Muscle layer of colon (tissue), 2 donors: ENCODE data around the gene TAGLN2.

Source experiments
- H3K27ac ChIP-seq: one replicate; pipeline ENCODE4 v1.7.0; 2013; ENCODE audit warnings: low read depth, mild to moderate bottlenecking, low read length, moderate library complexity
- H3K27me3 ChIP-seq, 2 donors: one replicate each; pipeline ENCODE4 v1.7.0; 2013; ENCODE audit warnings: low read length in 2 of 2, mild to moderate bottlenecking in 2 of 2; ENCODE audit not compliant: insufficient read depth in 2 of 2, control insufficient read depth in 1 of 2
- H3K36me3 ChIP-seq: one replicate; pipeline ENCODE4 v1.7.0; 2013; ENCODE audit warnings: mild to moderate bottlenecking, low read length; ENCODE audit not compliant: insufficient read depth
- H3K4me1 ChIP-seq: one replicate; pipeline ENCODE4 v1.7.0; 2013; ENCODE audit warnings: mild to moderate bottlenecking, low read length; ENCODE audit not compliant: insufficient read depth
- H3K4me3 ChIP-seq, 2 donors: one replicate each; pipeline ENCODE4 v1.7.0; 2013; ENCODE audit warnings: low read length in 2 of 2, low read depth in 1 of 2, mild to moderate bottlenecking in 1 of 2, moderate library complexity in 1 of 2
- H3K9ac ChIP-seq: one replicate; pipeline ENCODE4 v1.7.0; 2013; ENCODE audit warnings: low read length
- H3K9me3 ChIP-seq: one replicate; pipeline ENCODE4 v1.7.0; 2013; ENCODE audit warnings: mild to moderate bottlenecking, low read length
- donor health status: abdominal sarcoma.
- donor health status: Adenocarcinoma of cecum.

TAGLN2 gene

DNA sequence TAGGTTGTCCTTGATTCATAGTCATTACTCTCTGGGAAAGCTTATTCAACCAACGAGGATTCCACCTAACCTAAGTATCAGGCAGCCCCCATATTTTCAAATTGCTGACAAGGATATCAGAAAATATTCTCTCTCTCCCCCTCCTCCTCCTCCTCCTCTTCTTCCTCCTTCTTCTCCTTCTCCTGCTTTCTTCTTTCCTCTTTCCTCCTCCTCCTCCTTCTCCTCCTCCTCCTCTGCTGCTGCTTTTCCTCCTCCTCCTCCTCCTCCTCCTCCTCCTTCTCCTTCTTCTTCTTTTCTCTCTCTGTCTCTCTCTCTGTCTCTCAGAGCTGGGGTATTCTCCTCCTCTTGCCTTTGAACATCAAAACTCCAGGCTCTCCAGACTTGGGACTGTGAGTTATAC lies 22.6 kb upstream of the TAGLN2 start:
- no peak overlapping the region for H3K9ac ChIP-seq
- H3K27ac ChIP-seq = no peak overlapping the region
- H3K27me3 ChIP-seq = no peaks in the 10 kb centered on the region
- H3K4me1 ChIP-seq = peaks cover 16% of the 10 kb centered on the region
- no peaks in the 10 kb centered on the region for H3K36me3 ChIP-seq
- H3K4me3 ChIP-seq = no peak overlapping the region
- no peaks in the 10 kb centered on the region for H3K9me3 ChIP-seq

DNA sequence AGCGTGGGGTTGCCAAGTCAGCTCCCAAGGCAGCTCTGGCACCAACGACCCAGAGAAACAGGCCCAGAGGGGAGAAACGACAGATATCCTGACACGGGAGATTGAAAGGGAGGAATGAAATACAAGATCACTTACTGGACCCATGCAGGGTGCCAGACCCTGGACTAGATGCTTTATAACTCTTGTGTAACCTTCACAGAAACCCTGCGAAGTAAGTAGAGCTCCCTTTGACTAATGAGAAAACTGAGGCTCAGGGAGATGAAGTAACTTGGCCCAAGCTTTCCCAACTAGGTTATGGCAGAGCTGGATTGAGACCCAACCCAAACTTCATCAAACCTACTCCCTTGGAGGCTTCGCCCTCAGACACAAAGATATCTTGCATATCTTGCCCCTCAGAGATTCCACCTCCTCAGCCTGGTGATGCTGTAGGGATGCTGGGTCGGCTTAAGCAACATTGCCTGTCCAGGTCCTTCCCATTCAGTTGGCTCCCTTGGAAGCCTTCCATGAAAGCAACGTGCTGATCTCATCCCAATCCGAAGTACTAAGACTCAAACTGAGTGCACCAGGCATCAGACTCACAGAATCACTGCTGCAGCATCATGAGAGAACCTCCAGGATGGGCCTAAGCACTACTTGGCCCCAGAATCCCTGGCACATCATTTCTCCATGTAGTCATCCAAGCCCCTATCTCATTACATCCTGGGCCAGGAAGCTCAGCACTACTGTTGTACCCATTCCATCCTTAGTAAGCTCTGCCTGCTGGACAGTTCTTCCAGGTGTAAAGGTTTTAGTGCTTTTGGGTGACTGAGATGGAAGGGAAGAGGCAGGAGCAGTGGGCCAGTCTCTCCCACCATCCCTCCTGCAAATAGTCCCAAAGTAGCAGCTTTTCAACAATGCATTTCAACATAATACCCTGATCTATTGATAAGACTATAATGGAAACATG lies 21.2 kb upstream of the TAGLN2 start:
- Histone ChIP-seq H3K27me3 (no peaks in the 10 kb centered on the region), H3K4me1 (peaks cover 16% of the 10 kb centered on the region), H3K4me3 (peak overlapping the region in 1 of 2 donors; percentile 50), H3K27ac (no peak overlapping the region), H3K9ac (no peak overlapping the region), H3K9me3 (no peaks in the 10 kb centered on the region), H3K36me3 (no peaks in the 10 kb centered on the region)

GRCh38 chr1:159945483-159946241 lies 20.4 kb upstream of the TAGLN2 start, which contains the start of gene IGSF9:
Gene IGSF9, minus strand, starts transcription at chr1:159945613. Its CDS starts 2,159 bp downstream, at chr1:159943454.
- Histone ChIP-seq H3K9me3 (no peaks in the 10 kb centered on the region), H3K4me3 (peak within 1 kb of the TSS; percentile 50), H3K36me3 (no peaks in the 10 kb centered on the region), H3K27ac (no peak within 1 kb of the TSS), H3K9ac (peak within 1 kb of the TSS; percentile 31), H3K27me3 (no peaks in the 10 kb centered on the region), H3K4me1 (peaks cover 16% of the 10 kb centered on the region)

GRCh38 chr1:159944623-159945455 lies 19.5 kb upstream of the TAGLN2 start:
- Histone ChIP-seq H3K27ac (no peak overlapping the region), H3K36me3 (no peaks in the 10 kb centered on the region), H3K27me3 (no peaks in the 10 kb centered on the region), H3K4me1 (peaks cover 16% of the 10 kb centered on the region), H3K9me3 (no peaks in the 10 kb centered on the region), H3K4me3 (peak overlapping the region; percentile 50), H3K9ac (peak overlapping the region; percentile 31)

DNA sequence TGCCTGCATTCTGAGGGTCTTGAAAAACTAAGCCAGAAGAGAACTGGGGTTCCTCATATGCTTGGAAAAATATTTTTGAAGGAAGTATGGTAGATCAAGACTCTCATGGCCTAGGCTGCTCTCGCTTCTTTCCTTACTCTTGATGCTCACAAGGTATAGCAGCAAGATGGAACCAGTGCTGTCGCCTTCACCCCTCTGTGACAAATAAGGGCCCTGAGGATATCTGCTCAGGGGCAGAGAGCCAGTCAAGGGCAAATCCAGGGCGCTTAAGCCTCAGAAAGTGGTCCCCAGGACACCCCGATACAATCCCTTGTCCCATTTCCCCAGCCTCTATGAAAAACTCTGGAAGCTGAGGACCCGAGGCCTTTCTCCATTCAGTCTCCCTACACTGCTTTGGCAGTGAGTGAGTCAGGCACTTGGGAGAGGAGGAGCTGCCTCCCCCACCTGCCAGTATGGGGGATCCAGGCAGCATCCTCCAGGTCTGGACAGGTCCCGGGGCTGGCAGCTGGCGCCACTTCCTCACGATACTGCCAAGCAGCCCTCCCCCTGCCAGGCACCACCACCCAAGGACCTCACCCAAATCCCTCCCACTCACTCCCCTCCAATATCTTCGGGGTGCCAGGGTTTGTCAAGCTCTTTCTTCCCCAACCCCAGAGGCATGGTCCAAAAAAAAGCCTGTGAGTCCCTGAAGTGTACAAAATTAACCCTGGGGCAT lies 18.8 kb upstream of the TAGLN2 start:
- no peaks in the 10 kb centered on the region for H3K27me3 ChIP-seq
- H3K4me1 ChIP-seq = peaks cover 10% of the 10 kb centered on the region
- no peak overlapping the region for H3K27ac ChIP-seq
- no peak overlapping the region for H3K4me3 ChIP-seq
- H3K9ac ChIP-seq = no peak overlapping the region
- H3K36me3 ChIP-seq = no peaks in the 10 kb centered on the region
- no peaks in the 10 kb centered on the region for H3K9me3 ChIP-seq

DNA sequence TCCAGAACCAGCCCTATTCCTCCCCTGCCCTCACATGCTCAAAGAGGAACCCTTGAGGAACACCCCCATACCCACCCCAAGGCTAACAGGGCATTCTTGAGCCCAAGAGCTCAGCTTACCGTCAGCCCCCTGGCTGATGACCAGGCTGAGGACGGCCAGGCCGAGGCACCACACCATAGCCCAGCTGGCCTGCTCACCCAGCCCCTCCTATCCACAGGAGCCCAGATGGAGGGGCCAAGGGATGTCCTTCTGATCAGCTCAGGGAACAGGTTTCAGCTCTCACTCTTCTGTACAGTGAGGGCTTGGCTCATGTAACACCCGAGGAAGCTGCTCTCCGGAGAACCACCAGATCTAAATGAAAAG lies 18.0 kb upstream of the TAGLN2 start:
- no peaks in the 10 kb centered on the region for H3K9me3 ChIP-seq
- H3K4me1 ChIP-seq = peaks cover 7% of the 10 kb centered on the region
- H3K27me3 ChIP-seq = no peaks in the 10 kb centered on the region
- no peak overlapping the region for H3K4me3 ChIP-seq
- no peak overlapping the region for H3K27ac ChIP-seq
- no peaks in the 10 kb centered on the region for H3K36me3 ChIP-seq
- no peak overlapping the region for H3K9ac ChIP-seq

- Histone ChIP-seq H3K9me3 (no peaks in the 10 kb centered on the region), H3K4me3 (no peak overlapping the region), H3K4me1 (peaks cover 7% of the 10 kb centered on the region), H3K27ac (no peak overlapping the region), H3K27me3 (no peaks in the 10 kb centered on the region), H3K36me3 (no peaks in the 10 kb centered on the region), H3K9ac (no peak overlapping the region)
These were observed 17.4 kb upstream of the TAGLN2 start for GRCh38 chr1:159942632-159943277.

DNA sequence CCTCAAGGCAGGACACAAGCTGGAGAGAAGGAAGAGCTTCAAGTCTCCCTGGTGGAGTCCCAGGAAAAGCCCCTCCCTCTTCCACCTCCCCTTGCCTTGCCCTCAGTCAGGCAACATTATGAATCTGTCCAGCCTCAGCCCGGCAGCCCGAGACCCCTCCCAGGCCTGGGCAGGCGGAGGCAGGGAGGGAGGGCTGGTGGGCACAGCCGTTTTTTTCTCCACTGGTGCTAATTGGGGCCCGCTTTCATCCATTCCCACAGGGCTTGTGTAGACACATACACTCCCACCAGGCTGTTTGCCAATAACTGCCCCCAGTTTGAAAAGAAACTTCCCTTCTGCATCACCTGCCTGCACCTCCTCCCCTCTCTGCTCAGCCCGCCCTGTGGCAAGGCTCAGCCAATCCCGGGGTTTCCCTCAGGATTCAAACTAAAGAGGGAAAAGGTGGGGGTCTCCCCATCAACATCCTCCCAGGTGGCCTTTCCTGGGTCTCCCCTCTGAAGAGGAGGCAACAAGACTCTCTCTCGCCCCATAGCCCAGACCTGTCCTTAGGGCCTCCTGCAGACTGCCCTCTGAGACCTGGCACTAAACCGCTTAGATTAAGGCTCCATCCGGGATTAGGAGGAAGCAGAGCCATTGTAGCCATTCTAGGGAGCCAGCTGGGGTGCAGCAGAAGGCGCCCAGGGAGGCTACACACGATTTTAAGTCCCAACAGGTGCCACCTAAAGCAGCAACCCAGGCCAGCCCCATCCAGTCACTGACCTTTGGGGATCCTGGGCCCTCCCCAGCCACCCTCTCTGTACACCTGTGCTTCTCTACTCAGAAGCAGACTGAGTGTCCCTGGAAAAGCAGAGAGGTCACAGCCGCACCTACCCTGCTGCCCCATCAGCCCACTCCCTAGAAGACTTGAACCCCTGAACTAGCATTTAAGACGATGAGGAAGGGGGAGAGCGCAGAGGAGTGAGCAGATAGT lies 16.6 kb upstream of the TAGLN2 start:
- no peak overlapping the region for H3K4me3 ChIP-seq
- H3K9ac ChIP-seq = no peak overlapping the region
- H3K4me1 ChIP-seq = peaks cover 7% of the 10 kb centered on the region
- peaks cover 0 to under 1% of the 10 kb centered on the region in 2 donors for H3K27me3 ChIP-seq
- no peaks in the 10 kb centered on the region for H3K9me3 ChIP-seq
- no peak overlapping the region for H3K27ac ChIP-seq
- H3K36me3 ChIP-seq = no peaks in the 10 kb centered on the region

DNA sequence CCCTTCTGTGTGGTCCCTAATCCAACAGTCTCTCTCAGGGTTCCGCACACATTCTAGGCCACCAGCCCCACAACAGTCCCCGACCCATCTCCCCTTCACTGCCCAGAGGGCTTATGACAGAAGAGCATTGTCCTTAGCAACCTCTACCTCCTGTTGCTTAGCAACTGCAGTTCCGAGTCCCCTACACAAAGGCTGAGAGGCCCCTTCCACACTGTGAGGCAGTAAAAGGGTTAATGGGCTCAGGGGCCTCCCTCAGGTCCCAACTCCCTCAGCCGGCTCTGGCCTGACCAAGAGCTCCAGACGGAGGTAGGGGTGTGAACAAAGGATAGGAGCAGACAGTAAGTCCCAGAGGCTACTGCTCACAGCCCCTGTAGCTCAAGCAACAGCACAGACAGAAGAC lies 15.8 kb upstream of the TAGLN2 start:
- Histone ChIP-seq H3K27ac (no peak overlapping the region), H3K36me3 (no peaks in the 10 kb centered on the region), H3K27me3 (peaks cover 0 to 5% of the 10 kb centered on the region in 2 donors), H3K9ac (no peak overlapping the region), H3K4me3 (no peak overlapping the region), H3K4me1 (peaks cover 7% of the 10 kb centered on the region), H3K9me3 (no peaks in the 10 kb centered on the region)
